A549 (cell line): Measurements from ENCODE around the gene GTPBP6. TPM values are rescaled to one million over a fixed set of nuclear protein-coding genes. Genes with fewer than 3 reads are reported as not detected.
A peak's percentile ranks its signal among the peaks of the same experiment; 100 is the strongest.

Source experiments
- ATAC-seq, 2 experiments: fragments of 200-7000 bp in 1 of 2; fragments of >200 bp in 1 of 2; cut with Nextera tagmentation in 1 of 2; cut with Tn5 transposase in 1 of 2; 3 replicates each; pipeline versions ENCODE4 v1.8.0 to v1.9.1; 2018 to 2020; ENCODE audit warnings: mild to moderate bottlenecking in 1 of 2, moderate library complexity in 1 of 2
- CTCF ChIA-PET: fragments of 300-600 bp; sonication (Branson Sonifier 250); formaldehyde crosslinking; extraction: SDS; loops from one replicate; lab custom pipeline; 2021; ENCODE audit warnings: antibody characterized with exemption, inconsistent platforms; lab: Yijun Ruan, JAX
- POLR2A ChIA-PET: fragments of 350-600 bp; formaldehyde crosslinking; extraction: SDS; loops from one replicate; lab custom pipeline; 2021; ENCODE audit warnings: antibody characterized with exemption, inconsistent platforms; lab: Yijun Ruan, JAX
- DNase-seq, 2 experiments: peaks; one replicate each; pipeline versions ENCODE4 v3.0.0 to v3.0.0-alpha.2; 2011 to 2016; ENCODE audit warnings: low read depth in 1 of 2, low spot score in 1 of 2
- FAIRE-seq: peaks from 2 replicates; lab custom pipeline; 2011; peaks lifted over from hg19 to GRCh38; lab: Jason Lieb, UNC
- H3K27ac ChIP-seq, 2 experiments: fragments of >200 bp; sonication (Bioruptor Twin); formaldehyde crosslinking; 3 replicates each; pipeline ENCODE4 v1.5.1; 2016 to 2017
- H3K4me1 ChIP-seq: fragments of >200 bp; sonication (Bioruptor Twin); formaldehyde crosslinking; 3 replicates; pipeline ENCODE4 v1.6.1; 2016
- H3K4me2 ChIP-seq: fragments of >200 bp; sonication (Bioruptor Twin); formaldehyde crosslinking; 3 replicates; pipeline ENCODE4 v1.6.1; 2016
- H3K4me3 ChIP-seq: fragments of >200 bp; sonication (Bioruptor Twin); formaldehyde crosslinking; 3 replicates; pipeline ENCODE4 v1.5.1; 2016
- H3K9me3 ChIP-seq: fragments of >200 bp; sonication (Bioruptor Twin); formaldehyde crosslinking; 3 replicates; pipeline ENCODE4 v1.6.1; 2016
- ATOH8 ChIP-seq: fragments of 250-450 bp; sonication (Bioruptor Pico); IDR thresholded peaks from 2 replicates; pipeline ENCODE4 v1.5.0; 2020; ENCODE audit warnings: low read depth, mild to moderate bottlenecking, moderate library complexity
- BHLHE40 ChIP-seq: IDR thresholded peaks from 2 replicates; pipeline ENCODE4 v1.6.1; 2012; ENCODE audit warnings: low read depth, low read length, inconsistent platforms
- CBX2 ChIP-seq: fragments of 200-600 bp; sonication (generic); IDR thresholded peaks from 2 replicates; pipeline ENCODE4 v1.6.1; 2016; ENCODE audit warnings: low read depth, mild to moderate bottlenecking, borderline replicate concordance
- CEBPB ChIP-seq, 2 experiments: fragments of >200 bp in 1 of 2; sonication (Bioruptor Twin) in 1 of 2; formaldehyde crosslinking in 1 of 2; IDR thresholded peaks; 2 replicates each; pipeline ENCODE4 v1.6.1; 2012 to 2016
- CTCF ChIP-seq: fragments of >200 bp; sonication (Bioruptor Twin); formaldehyde crosslinking; IDR thresholded peaks from 3 replicates; pipeline ENCODE4 v1.5.1; 2016
- E2F6 ChIP-seq: IDR thresholded peaks from 2 replicates; pipeline ENCODE4 v1.6.1; 2012; ENCODE audit warnings: low read depth, borderline replicate concordance
- ESRRA ChIP-seq: fragments of 150-350 bp; IDR thresholded peaks from 2 replicates; pipeline ENCODE4 v1.6.1; 2014; ENCODE audit warnings: mild to moderate bottlenecking, low read length, borderline replicate concordance
- GATA3 ChIP-seq: IDR thresholded peaks from 2 replicates; pipeline ENCODE4 v1.6.1; 2012; ENCODE audit warnings: borderline replicate concordance
- HDAC2 ChIP-seq: fragments of 200-600 bp; sonication (generic); IDR thresholded peaks from 2 replicates; pipeline ENCODE4 v1.6.1; 2016
- HOXB13 ChIP-seq: fragments of 250-450 bp; sonication (Bioruptor Pico); IDR thresholded peaks from 2 replicates; pipeline ENCODE4 v1.5.0; 2020; ENCODE audit warnings: low read depth, mild to moderate bottlenecking, moderate library complexity
- JUN ChIP-seq, 2 experiments: fragments of >200 bp; sonication (Bioruptor Twin); formaldehyde crosslinking; IDR thresholded peaks; 2 replicates in 1 of 2; 3 replicates in 1 of 2; pipeline ENCODE4 v1.6.1; 2016 to 2017
- KDM1A ChIP-seq: fragments of 200-600 bp; sonication (generic); IDR thresholded peaks from 2 replicates; pipeline ENCODE4 v1.6.1; 2016; ENCODE audit warnings: low read depth, mild to moderate bottlenecking
- KDM5A ChIP-seq: fragments of 200-600 bp; sonication (generic); IDR thresholded peaks from 2 replicates; pipeline ENCODE4 v1.6.1; 2016; ENCODE audit warnings: antibody characterized with exemption, mild to moderate bottlenecking
- MAFK ChIP-seq: fragments of 450-650 bp; IDR thresholded peaks from 2 replicates; pipeline ENCODE4 v1.6.1; 2014; ENCODE audit not compliant: partially characterized antibody
- MAX ChIP-seq: IDR thresholded peaks from 2 replicates; pipeline ENCODE4 v1.6.1; 2012
- MAZ ChIP-seq: fragments of 150-350 bp; IDR thresholded peaks from 2 replicates; pipeline ENCODE4 v1.6.1; 2014; ENCODE audit warnings: antibody characterized with exemption, low read depth, low read length, borderline replicate concordance
- MYC ChIP-seq: IDR thresholded peaks from 2 replicates; pipeline ENCODE4 v1.6.1; 2012; ENCODE audit warnings: mild to moderate bottlenecking, inconsistent platforms, low read length, improper control_type of control experiment, borderline replicate concordance
- NFE2L2 ChIP-seq: fragments of 150-350 bp; conservative IDR thresholded peaks from 2 replicates; pipeline ENCODE4 v1.6.1; 2014; ENCODE audit warnings: low read length
- POLR2AphosphoS2 ChIP-seq: conservative IDR thresholded peaks from 2 replicates; pipeline ENCODE4 v1.6.1; 2012; ENCODE audit warnings: low read length, improper control_type of control experiment, inconsistent platforms
- RAD21 ChIP-seq, 2 experiments: fragments of >200 bp in 1 of 2; sonication (Bioruptor Twin) in 1 of 2; formaldehyde crosslinking in 1 of 2; IDR thresholded peaks in 1 of 2; conservative IDR thresholded peaks in 1 of 2; 2 replicates in 1 of 2; 3 replicates in 1 of 2; pipeline ENCODE4 v1.6.1; 2012 to 2018; ENCODE audit warnings: inconsistent platforms in 1 of 2
- RARB ChIP-seq: fragments of 250-450 bp; sonication (Bioruptor Pico); IDR thresholded peaks from 2 replicates; pipeline ENCODE4 v1.8.0; 2021; ENCODE audit warnings: mild to moderate bottlenecking, moderate library complexity
- REST ChIP-seq: fragments of 200-600 bp; sonication (generic); IDR thresholded peaks from 2 replicates; pipeline ENCODE4 v1.6.1; 2016; ENCODE audit warnings: antibody characterized with exemption, mild to moderate bottlenecking, moderate library complexity
- SMC3 ChIP-seq: fragments of >200 bp; sonication (Bioruptor Twin); formaldehyde crosslinking; IDR thresholded peaks from 3 replicates; pipeline ENCODE4 v1.6.1; 2018; ENCODE audit warnings: inconsistent platforms
- SREBF2 ChIP-seq: fragments of 450-650 bp; IDR thresholded peaks from 2 replicates; pipeline ENCODE4 v1.6.1; 2014; ENCODE audit warnings: mild to moderate bottlenecking, moderate library complexity
- TP53 ChIP-seq: fragments of 250-450 bp; sonication (Bioruptor Pico); IDR thresholded peaks from 2 replicates; pipeline ENCODE4 v1.5.0; 2021; ENCODE audit warnings: mild to moderate bottlenecking, moderate library complexity
- ZC3H11A ChIP-seq: fragments of 450-650 bp; IDR thresholded peaks from 2 replicates; pipeline ENCODE4 v1.6.1; 2014; ENCODE audit warnings: antibody characterized with exemption, mild to moderate bottlenecking
- ZFP36 ChIP-seq: fragments of 450-650 bp; IDR thresholded peaks from 2 replicates; pipeline ENCODE4 v1.6.1; 2014; ENCODE audit warnings: borderline replicate concordance; ENCODE audit not compliant: partially characterized antibody
- WGBS: methylation state at CpG from one replicate; pipeline ENCODE4 v1.1.6; 2017; ENCODE audit errors: missing lambda C conversion rate; 5-methylcytosine and 5-hydroxymethylcytosine counted together
- polyA plus RNA-seq, 4 experiments: library from polyadenylated mRNA; depleted of rRNA in 3 of 4; stranded (reverse); fragments of >200 nt; fragmentation: RNase III in 1 of 4; extraction: RNeasy Plus Mini Kit Qiagen cat#74134 plus additional on column Dnase treatment in 1 of 4; gene quantifications; 2 replicates in 3 of 4; 3 replicates in 1 of 4; pipeline ENCODE4 v1.2.3, GENCODE V29; 2011 to 2017

Gene GTPBP6
- polyA plus RNA-seq, 2 of the 4 experiments (the other 2 are of a cell fraction): 26.0 to 41.2 TPM

- FAIRE-seq: no peak
- WGBS: 3% methylated on average over 13 of the region's 13 CpGs
These were observed 56.2 kb downstream of the GTPBP6 start for GRCh38 chrX:262381-262909.

GRCh38 chrX:261919-262352 lies 56.7 kb downstream of the GTPBP6 start:
- WGBS: 16% methylated on average over 12 of the region's 12 CpGs
- no peak for FAIRE-seq
- peak overlapping the region; percentile 93 to 96 for H3K27ac ChIP-seq
- peak overlapping the region; percentile 24 for H3K4me3 ChIP-seq
- peak overlapping the region; percentile 91 for H3K4me2 ChIP-seq
- peak in 1 of 2 experiments; percentile 27 for DNase-seq
- no peaks in the 10 kb centered on the region for H3K9me3 ChIP-seq
- CTCF ChIA-PET: no interaction called here
- peak; percentile 52 to 65 for ATAC-seq
- peaks cover 64% of the 10 kb centered on the region for H3K4me1 ChIP-seq
- TF ChIP-seq POLR2AphosphoS2 (no peak), KDM1A (no peak), E2F6 (no peak), ZFP36 (no peak), SREBF2 (no peak), ESRRA (no peak), CTCF (no peak), GATA3 (no peak), HDAC2 (no peak), MAZ (no peak), HOXB13 (CRISPR knock-in tag) (no peak)
- POLR2A ChIA-PET: no interaction called here

More at GRCh38 chrX:262381-262909, 56.2 kb downstream of the GTPBP6 start:
- Histone ChIP-seq H3K4me3 (peak overlapping the region; percentile 24), H3K4me1 (peaks cover 64% of the 10 kb centered on the region), H3K4me2 (peak overlapping the region; percentile 91), H3K27ac (peak overlapping the region; percentile 93 to 96), H3K9me3 (no peaks in the 10 kb centered on the region)
- TF ChIP-seq BHLHE40: no peak
- no peak for TF ChIP-seq ESRRA
- no peak for TF ChIP-seq NFE2L2
- TF ChIP-seq CEBPB (IDR thresholded peaks at IDR 0.05): peak; percentile 73 to 92
- no peak for TF ChIP-seq HOXB13 (CRISPR knock-in tag)
- TF ChIP-seq CBX2: no peak
- no peak for TF ChIP-seq KDM5A
- no peak for TF ChIP-seq RARB (CRISPR knock-in tag)
- no peak for TF ChIP-seq E2F6
- TF ChIP-seq JUN (IDR thresholded peaks at IDR 0.05): peak in 1 of 2 experiments; percentile 42; a peak in 1 of 5 replicates
- no peak for TF ChIP-seq MYC
- TF ChIP-seq MAFK: no peak
- TF ChIP-seq ATOH8: no peak
- TF ChIP-seq RAD21 (conservative IDR thresholded peaks at IDR 0.05 in 1 of 2, IDR thresholded peaks at IDR 0.05 in 1 of 2): no peak
- no peak for TF ChIP-seq SMC3
- no peak for TF ChIP-seq MAZ
- TF ChIP-seq REST: no peak
- TF ChIP-seq KDM1A: no peak
- no peak for TF ChIP-seq TP53 (CRISPR knock-in tag)
- TF ChIP-seq HDAC2: no peak
- no peak for TF ChIP-seq ZC3H11A
- TF ChIP-seq POLR2AphosphoS2: no peak
- TF ChIP-seq MAX: peak; percentile 35; the same call in 1 of the 2 replicates
- DNase-seq (peak; percentile 61 to 70), ATAC-seq (peak; percentile 52 to 58)
- ChIA-PET CTCF (no interaction called here), POLR2A (no interaction called here)
